GM21390 (cell line): Measurements from ENCODE around the gene ARID1A.
"Not testable (repeated sequence)": the region's sequence is repeated elsewhere in the genome, so short reads cannot be mapped to it uniquely, and the experiment has no call there.

ENCODE experiments used
- ATAC-seq: cut with Tn5 transposase; IDR thresholded peaks from one replicate; pipeline ENCODE4 v1.9.1; 2021; ENCODE audit not compliant: unreplicated experiment

Gene ARID1A

GRCh38 chr1:26695356-26696118 lies at the start of gene ARID1A:
TSS of gene ARID1A (plus strand) at chr1:26696015. CDS start at chr1:26696404, 389 bp downstream.
- ATAC-seq: peak; percentile 39

DNA sequence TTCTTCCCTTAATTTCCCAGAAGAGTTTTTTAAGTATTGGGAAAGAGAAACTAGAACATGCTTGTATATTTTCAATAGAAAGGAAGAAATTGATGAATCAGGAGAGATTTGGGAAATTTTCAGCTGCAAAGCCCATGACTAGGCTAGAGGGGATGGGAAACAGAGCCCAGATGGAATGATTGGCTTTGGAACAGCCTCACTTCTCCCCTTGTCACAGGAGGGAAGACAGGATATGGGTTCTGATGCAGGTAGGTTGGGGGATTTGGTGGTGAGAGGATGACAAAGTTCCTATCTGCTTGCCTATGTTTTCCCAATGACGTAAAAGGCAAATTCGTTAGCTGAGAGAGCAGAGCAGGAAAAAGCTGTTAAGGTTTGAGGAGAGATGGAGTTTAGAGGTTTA lies 31.0 kb upstream of the ARID1A start:
- no peak for ATAC-seq

- ATAC-seq: no peak
These were observed 29.0 kb upstream of the ARID1A start for GRCh38 chr1:26666855-26667254.

- ATAC-seq: not testable (repeated sequence)
These were observed 27.6 kb upstream of the ARID1A start for GRCh38 chr1:26668106-26668786.

- no peak for ATAC-seq
These were observed 18.3 kb upstream of the ARID1A start for GRCh38 chr1:26677306-26678115.

GRCh38 chr1:26684763-26685508 lies 10.9 kb upstream of the ARID1A start:
- ATAC-seq: no peak

- ATAC-seq: no peak
These were observed 9.0 kb upstream of the ARID1A start for GRCh38 chr1:26686795-26687194.

DNA sequence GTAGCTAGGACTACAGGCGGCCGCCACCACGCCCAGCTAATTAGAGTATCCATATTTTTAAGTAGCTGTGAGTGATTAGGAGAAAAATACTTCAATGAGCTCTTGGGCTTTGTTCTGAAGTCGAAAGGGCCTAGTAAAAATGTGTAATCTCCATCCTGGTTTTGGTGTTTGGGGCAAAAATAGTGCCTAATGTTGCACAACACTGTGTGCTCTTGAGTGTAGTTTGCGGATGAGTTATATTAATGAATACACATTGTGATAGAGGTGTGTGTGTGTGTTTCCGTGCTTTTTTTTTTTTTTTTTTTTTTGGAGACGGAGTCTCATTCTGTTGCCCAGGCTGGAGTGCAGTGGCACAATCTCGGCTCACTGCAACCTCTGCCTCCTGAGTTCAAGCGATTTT lies 6.3 kb upstream of the ARID1A start:
- no peak for ATAC-seq

DNA sequence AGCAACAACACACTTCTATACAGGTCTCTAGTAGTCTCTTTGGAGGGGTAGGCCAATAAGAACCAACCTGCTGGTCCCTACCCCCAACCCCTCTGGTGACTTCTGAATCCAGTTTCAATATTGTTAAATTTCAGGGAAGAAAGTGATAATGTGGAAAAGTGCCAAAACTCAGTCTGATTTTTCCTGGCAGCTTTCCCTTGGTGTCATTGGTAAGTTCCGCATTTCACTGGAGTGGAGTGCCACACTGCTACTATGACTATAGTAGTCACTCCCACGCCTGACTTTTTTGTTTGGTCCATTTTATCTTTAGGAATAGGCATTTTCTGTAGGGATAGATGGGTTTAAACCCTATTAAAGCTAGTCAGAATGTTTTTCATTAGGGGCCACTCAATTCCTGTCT lies 5.7 kb upstream of the ARID1A start:
- ATAC-seq: no peak

- no peak for ATAC-seq
These were observed 5.2 kb upstream of the ARID1A start for GRCh38 chr1:26690576-26691031.

DNA sequence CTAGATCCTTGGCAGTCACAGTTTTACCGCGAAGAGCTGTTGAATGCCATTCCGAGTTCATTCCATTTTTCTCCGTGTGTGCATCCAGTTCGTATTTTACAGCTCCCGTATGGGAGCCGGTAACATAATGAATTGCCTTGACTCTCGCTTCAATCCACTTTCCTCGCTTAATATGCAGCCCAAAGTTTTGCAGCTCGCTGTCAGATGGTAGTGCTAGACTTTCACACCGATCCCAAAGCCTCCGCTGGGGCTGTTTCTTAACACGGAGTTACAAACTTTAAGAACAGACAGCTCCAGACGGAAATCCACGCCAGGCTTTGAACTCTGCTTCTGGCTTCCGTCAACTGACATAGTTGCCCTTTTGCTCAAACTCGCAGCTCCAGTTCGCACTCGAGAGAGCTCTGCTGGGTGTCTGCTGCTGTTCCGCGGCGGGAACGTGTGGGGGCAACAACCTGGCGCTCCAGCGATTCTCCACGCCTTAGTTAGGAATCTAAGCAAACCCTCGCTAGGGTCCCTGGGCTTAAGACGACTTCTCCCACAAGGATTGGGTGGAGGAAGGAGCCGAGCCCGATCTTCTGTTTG lies 3.5 kb upstream of the ARID1A start:
- peak; percentile 30 for ATAC-seq

- ATAC-seq: no peak
These were observed 2.9 kb upstream of the ARID1A start for GRCh38 chr1:26692793-26693490.

DNA sequence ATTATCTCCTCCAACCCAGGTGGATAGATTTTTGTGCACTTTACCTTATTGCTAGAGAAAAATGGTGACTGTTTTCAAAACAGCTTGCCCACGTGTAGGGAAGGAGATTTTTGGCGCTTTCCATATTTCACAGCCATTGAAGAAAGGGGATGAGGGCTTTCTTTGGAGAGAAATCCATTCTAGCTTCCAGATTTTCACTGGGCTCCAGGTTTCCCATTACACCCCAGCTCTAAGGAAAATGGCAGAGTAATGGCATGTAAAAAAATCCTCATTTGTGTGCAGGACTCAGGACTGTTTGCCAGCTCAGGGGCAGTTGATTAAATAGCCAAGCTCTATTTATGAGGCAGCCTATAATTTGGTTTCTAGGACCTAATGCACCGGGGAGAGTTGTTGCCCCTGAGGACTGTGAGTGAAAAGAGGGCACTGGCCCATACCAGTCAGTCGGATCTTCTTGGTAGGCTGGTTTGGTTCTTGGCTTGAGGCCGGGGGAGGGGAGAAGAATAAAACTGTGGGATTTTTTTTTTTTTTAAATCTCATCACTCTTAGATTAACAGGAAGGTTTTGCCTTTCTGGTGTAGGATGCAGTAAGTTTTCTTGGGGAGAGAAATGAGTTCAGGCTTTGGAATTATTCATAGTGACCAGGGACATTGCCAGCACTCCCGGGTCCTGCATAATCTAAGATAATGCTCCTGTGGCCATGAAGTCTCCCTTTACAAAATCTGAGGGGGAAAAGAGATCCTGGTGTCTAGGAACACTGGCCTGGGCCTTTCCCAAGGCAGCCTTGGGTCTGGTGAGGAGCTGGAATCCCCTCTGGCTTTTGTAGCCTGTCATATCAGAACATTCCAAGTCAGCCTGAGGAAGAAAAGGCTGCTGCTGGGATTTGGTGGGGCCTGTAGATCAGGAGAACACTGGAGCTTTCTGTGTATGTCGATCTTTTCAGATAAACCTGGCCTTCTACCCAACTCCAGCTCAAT lies 1.9 kb upstream of the ARID1A start:
- ATAC-seq: no peak

- no peak for ATAC-seq
These were observed 1.0 kb upstream of the ARID1A start for GRCh38 chr1:26694638-26695355.

DNA sequence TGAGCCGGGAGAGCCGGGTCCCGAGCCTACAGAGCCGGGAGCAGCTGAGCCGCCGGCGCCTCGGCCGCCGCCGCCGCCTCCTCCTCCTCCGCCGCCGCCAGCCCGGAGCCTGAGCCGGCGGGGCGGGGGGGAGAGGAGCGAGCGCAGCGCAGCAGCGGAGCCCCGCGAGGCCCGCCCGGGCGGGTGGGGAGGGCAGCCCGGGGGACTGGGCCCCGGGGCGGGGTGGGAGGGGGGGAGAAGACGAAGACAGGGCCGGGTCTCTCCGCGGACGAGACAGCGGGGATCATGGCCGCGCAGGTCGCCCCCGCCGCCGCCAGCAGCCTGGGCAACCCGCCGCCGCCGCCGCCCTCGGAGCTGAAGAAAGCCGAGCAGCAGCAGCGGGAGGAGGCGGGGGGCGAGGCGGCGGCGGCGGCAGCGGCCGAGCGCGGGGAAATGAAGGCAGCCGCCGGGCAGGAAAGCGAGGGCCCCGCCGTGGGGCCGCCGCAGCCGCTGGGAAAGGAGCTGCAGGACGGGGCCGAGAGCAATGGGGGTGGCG lies 371 bp downstream of the ARID1A start:
- no peak for ATAC-seq

DNA sequence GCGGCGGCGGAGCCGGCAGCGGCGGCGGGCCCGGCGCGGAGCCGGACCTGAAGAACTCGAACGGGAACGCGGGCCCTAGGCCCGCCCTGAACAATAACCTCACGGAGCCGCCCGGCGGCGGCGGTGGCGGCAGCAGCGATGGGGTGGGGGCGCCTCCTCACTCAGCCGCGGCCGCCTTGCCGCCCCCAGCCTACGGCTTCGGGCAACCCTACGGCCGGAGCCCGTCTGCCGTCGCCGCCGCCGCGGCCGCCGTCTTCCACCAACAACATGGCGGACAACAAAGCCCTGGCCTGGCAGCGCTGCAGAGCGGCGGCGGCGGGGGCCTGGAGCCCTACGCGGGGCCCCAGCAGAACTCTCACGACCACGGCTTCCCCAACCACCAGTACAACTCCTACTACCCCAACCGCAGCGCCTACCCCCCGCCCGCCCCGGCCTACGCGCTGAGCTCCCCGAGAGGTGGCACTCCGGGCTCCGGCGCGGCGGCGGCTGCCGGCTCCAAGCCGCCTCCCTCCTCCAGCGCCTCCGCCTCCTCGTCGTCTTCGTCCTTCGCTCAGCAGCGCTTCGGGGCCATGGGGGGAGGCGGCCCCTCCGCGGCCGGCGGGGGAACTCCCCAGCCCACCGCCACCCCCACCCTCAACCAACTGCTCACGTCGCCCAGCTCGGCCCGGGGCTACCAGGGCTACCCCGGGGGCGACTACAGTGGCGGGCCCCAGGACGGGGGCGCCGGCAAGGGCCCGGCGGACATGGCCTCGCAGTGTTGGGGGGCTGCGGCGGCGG lies 1.0 kb downstream of the ARID1A start:
- no peak for ATAC-seq

- no peak for ATAC-seq
These were observed 1.7 kb downstream of the ARID1A start for GRCh38 chr1:26697431-26697977.
